OCI-M1 (cell line): ENCODE data around the gene KCNMB2.
"Not testable (repeated sequence)": the region's sequence is repeated elsewhere in the genome, so short reads cannot be mapped to it uniquely, and the experiment has no call there.

Experiments used
- DNase-seq: peaks from one replicate; lab custom pipeline; 2025; lab: John Stamatoyannopoulos, UW

Gene KCNMB2

DNA sequence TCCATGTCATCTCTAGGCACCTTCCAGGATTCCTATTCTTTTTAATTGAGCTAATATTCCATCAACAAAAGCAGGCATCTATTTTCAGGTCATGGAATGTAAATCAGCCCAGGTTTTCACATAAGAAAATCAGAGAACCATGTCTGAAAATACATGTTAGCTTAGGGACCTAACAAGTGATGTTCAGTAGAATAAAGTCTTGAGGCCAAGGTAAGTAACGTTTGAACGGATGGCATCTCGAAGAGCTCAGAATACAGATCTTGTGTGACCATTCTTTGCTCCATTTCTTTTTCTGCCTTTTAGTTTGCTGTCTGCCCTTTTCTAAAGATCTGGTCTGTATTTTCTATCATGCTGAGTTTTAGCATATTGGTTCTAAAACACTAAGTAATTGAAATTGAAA lies 16.5 kb upstream of the KCNMB2 start:
- no peak for DNase-seq

- DNase-seq = no peak
Observed at GRCh38 chr3:178520451-178520850, 15.8 kb upstream of the KCNMB2 start.

GRCh38 chr3:178522200-178523052 lies 13.8 kb upstream of the KCNMB2 start:
- DNase-seq = no peak

- DNase-seq = no peak
Observed at GRCh38 chr3:178525251-178525650, 11.0 kb upstream of the KCNMB2 start.

DNA sequence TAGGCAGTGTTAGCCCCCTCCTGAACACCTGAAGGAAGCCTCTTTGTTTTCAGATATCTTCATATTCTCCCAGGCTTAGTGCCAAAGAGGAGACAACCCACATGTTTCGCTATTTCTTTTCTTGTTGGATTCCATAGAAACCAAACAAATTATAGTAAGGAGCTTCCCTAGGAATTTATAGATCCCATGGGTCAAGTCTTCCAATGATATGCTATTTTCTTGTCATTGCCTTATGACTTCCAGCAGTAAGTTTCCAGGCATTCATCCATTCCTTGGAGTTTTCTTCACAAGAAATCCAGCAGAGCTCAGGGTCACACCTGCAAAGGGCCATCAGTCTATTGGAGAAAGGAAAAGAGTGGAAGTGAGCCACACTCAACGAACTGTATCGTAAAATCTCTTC lies 9.9 kb upstream of the KCNMB2 start:
- DNase-seq = no peak

DNA sequence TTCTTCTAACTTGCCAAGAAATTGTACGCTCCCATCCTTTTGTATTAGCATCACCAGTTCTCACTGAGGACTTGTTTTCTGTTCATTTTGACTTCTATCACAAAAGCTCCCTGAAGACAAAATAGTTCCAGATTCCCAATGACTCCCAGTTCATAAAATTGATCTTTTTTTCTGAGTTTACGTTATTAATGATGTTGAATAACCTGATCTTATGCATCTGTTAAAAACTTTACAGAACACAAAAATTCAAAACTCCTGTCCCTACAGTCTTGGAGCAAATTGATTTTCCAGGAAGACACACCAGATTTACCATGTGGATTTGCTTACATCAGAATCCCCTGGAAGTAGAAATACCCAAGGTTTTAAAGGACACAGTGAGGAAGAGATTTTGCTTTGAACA lies 8.3 kb upstream of the KCNMB2 start:
- no peak for DNase-seq

DNA sequence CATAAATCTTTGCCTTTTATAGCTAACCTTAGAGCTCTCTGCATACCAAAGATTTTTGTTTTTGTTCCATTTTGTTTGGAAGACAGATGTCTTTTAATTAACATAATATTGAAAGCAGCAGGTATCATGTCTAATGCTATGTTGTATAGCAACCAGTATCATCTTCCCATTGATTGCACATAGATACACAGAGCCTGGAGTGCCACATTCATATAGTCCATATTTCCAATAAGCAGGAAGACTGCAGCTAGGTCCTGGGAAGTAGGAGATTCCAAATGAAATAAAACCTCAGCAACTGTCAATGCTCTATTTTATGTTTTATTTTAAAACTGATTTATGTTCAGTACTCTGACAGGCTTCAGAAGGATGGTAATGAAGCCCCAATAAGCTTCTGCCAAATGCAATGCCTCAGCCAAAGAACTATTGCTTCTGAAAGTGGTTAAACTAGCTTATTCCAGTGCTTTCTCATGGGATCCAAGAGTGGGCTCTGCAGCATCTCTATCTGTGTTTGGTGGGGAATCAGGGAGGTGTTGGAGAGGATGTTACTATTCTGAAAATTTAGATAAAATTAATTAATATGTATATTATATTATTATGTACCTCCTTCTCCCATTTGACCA lies 6.5 kb upstream of the KCNMB2 start:
- DNase-seq = no peak

- no peak for DNase-seq
Observed at GRCh38 chr3:178532476-178532875, 3.8 kb upstream of the KCNMB2 start.

DNA sequence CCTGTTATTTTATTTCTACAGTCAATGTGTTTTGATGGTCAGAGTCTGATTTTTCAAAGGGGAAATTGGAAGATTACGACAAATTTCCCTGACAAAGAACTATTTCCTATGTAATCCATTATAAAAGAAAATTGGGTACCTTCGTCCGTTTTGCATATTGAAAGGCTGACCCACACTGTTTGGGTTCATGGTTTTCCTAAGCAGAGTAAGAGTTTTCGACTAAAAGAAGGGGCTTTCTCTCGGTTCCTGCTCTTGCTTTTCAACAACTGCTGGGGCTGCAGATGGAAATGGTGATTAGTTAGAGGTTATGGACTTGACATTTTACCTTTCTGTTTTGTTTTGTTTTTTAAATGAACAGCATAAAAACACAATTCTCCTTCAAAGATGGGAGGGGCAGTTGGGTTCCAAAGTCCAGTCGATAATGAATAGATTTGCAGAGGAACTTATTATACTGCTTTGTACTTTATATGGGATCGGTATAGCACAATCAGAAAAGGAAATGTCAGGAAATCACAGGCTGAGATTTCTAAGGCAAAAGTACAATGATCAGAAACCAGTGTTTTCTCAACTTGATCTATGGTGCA lies 978 bp downstream of the KCNMB2 start:
- no peak for DNase-seq

DNA sequence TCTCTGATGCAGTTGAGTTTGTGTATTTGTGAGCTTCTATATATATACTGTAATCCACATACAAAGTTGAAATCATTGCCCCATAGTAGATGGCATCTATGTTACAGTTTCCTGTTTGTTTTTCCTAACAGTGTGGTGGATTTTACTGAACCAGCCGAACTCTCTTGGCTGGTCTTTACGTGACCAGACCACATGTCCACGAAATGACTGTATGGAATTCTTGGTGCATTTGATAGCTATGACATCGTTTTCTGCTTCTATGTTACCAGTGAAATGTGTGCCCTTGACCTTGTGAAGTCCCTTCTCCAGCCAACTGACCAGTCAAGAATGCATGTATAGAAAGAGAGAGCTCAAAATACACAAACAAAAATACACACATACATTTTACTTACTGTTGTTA lies 1.8 kb downstream of the KCNMB2 start:
- no peak for DNase-seq

GRCh38 chr3:178540184-178540583 lies 3.9 kb downstream of the KCNMB2 start:
- no peak for DNase-seq

DNA sequence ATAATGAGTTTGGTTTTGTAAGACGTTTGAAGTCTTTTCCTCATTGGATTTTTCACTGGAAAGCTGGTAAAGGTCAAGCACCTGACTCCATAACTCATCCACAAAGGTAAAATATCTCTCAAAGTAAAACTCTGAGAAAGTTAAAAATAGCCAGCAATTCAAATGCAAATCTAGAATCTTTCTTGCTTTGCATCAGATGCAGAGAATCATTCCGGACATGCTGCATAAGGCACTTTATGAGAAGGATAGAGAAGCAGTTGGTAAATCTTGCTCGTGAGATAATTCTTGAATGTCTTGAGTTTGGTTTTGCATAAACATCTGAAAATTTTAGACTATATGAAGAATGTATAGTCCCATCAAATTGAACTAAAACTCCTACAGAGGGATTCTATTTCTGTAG lies 9.1 kb downstream of the KCNMB2 start:
- DNase-seq = no peak

GRCh38 chr3:178546079-178546478 lies 9.8 kb downstream of the KCNMB2 start:
- DNase-seq = no peak

DNA sequence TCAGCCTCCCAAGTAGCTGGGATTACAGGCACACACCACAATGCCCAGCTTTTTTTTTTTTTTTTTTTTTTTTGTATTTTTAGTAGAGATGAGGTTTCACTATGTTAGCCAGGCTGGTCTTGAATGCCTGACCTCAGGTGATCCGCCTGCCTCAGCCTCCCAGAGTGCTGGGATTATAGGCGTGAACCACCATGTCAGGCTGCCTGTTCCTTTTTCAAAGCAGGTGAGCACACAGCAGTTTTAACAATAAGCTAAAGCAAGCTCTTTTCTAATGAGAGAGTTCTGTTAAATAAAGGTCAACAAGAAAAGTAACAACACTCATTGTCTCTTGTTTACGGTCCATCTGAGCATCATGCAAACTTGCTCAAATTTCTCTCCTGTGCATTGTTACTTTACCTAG lies 13.2 kb downstream of the KCNMB2 start:
- DNase-seq = not testable (repeated sequence)

- DNase-seq = peak; percentile 84
Observed at GRCh38 chr3:178551916-178552321, 15.7 kb downstream of the KCNMB2 start.

GRCh38 chr3:178558637-178559036 lies 22.4 kb downstream of the KCNMB2 start:
- DNase-seq = no peak

DNA sequence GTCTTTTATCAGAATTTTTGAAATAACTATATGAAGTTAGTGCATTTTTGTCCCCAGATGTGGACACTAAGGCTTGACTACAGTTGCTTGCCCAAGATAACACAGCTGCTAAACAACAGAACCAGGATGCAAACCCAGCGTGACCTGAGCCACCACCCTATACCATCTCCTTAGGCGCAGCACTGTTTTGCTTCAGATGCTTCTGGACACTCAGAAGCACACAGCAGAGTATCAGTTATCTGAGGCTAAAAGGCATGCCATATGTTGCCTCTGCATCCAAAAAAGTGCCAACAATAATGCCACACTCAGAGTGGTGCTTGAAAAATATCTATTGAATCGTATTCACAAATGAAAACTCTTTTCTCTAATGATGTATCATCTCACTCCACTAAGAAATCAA lies 24.5 kb downstream of the KCNMB2 start:
- DNase-seq = no peak

DNA sequence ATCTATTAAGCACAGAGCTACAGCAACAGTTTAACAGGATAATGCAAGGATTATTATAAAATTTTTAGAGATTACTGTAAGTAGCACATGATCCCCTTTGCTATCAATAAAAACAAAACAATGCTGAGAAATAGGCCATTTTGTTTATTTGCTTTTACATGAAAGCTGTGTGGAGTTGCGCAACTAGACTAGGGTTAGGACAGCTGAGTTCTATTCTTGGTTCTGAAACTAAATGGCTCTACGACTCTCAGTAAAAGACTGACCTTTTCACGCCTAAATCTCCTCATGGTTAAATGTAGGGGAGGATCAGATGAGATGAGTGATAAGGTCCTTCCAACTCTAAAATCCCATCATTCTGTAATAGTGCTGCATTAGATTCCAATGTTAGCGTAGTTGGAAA lies 25.0 kb downstream of the KCNMB2 start:
- DNase-seq = no peak

DNA sequence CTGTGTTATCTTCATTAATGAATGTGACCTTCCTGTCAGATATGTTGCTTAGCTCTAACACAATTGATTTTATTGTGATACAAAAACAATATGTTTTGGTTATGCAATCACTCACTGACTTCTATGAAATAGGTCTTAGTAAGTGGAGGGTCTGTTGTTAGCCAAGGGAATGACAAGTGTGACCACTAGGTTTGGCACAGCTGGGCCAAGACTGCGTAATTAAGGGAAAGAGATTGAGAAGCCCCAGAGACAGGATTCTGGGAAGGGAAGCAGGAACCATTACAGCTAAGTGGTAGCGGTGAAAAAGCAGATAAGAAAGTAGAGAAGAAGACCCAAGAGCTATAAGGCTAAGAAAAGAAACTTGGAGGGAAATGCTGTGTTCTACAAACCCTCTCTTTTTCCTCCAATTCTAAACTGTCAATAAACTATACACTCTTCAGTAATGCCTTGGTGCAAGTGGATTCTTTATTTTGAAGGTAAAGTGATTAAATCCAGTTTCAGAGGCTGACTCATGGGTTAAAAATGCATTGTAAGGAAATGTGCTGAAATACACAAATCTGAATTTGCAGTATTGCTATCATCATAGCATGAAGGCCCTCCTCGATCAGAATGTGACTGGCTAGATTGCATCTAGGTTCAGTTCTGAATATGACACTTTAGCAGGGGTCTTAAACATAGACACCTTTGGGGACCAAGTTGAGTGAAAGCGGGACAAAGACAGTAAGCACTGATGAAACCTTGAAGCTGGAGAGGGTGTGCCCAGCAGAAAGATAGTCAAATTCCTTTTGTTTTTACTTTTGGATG lies 26.1 kb downstream of the KCNMB2 start:
- DNase-seq = peak; percentile 27

DNA sequence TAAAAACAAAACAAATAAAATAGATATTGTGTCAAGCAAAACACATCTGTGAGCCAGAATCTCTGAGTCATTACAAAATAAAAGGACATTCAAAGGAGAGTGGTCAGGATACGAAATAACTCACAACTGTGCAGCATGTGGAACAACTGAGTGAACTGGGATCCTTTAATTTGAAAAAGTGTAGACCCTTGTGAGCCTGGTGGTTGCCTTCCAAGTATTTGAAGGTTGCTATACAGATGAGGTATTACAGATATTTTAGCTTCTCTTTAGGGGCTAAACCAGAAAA lies 26.7 kb downstream of the KCNMB2 start:
- DNase-seq = no peak

- peak; percentile 31 for DNase-seq
Observed at GRCh38 chr3:178567611-178568010, 31.4 kb downstream of the KCNMB2 start.

GRCh38 chr3:178568155-178568731 lies 32.0 kb downstream of the KCNMB2 start:
- peak; percentile 21 for DNase-seq
